Progenitor cell of endocrine pancreas (in vitro differentiated cells): Measurements from ENCODE around the gene MRPL30. TPM values are rescaled to one million over a fixed set of nuclear protein-coding genes. Genes with fewer than 3 reads are reported as not detected.

Experiments
- DNase-seq: peaks from one replicate; pipeline ENCODE4 v3.0.0; 2021; ENCODE audit warnings: low spot score; ENCODE audit not compliant: unreplicated experiment
- H3K27ac Mint-ChIP-seq: 2 replicates; pipeline ENCODE4 v1.8.0; 2021; ENCODE audit warnings: mild to moderate bottlenecking, moderate library complexity, mixed read lengths
- H3K27me3 Mint-ChIP-seq: 2 replicates; pipeline ENCODE4 v1.8.0; 2021; ENCODE audit warnings: mixed read lengths
- H3K36me3 Mint-ChIP-seq: 2 replicates; pipeline ENCODE4 v1.8.0; 2022; ENCODE audit warnings: mixed read lengths; ENCODE audit not compliant: insufficient read depth
- H3K4me1 Mint-ChIP-seq: 2 replicates; pipeline ENCODE4 v1.8.0; 2021; ENCODE audit warnings: low read depth, mixed read lengths
- H3K4me3 Mint-ChIP-seq: 2 replicates; pipeline ENCODE4 v1.8.0; 2021; ENCODE audit warnings: low read depth, mild to moderate bottlenecking, moderate library complexity, mixed read lengths
- H3K9me3 Mint-ChIP-seq: 2 replicates; pipeline ENCODE4 v1.8.0; 2021; ENCODE audit warnings: low read depth, mixed read lengths
- CTCF ChIP-seq: fragments of 200-600 bp; sonication (generic); IDR thresholded peaks from one replicate; pipeline ENCODE4 v1.5.0; 2021; ENCODE audit warnings: antibody characterized with exemption, mild to moderate bottlenecking; ENCODE audit not compliant: unreplicated experiment
- total RNA-seq: library from RNA; stranded (reverse); gene quantifications from 2 replicates; pipeline ENCODE4 v1.2.1, GENCODE V29; 2021

MRPL30 gene
- total RNA-seq, 1 donor from 2014 or later: 37.3 TPM

GRCh38 chr2:99166218-99166617 is 14.8 kb upstream of the MRPL30 start:
- no peak overlapping the region for H3K4me3 Mint-ChIP-seq
- no peak overlapping the region for H3K27ac Mint-ChIP-seq

GRCh38 chr2:99169534-99169933 is 11.4 kb upstream of the MRPL30 start:
- no peak overlapping the region for H3K27ac Mint-ChIP-seq
- no peak overlapping the region for H3K4me3 Mint-ChIP-seq
- H3K27me3 Mint-ChIP-seq: no peaks in the 10 kb centered on the region
- DNase-seq: no peak
- TF ChIP-seq CTCF: no peak
- peaks cover 7% of the 10 kb centered on the region for H3K36me3 Mint-ChIP-seq
- no peaks in the 10 kb centered on the region for H3K4me1 Mint-ChIP-seq
- no peaks in the 10 kb centered on the region for H3K9me3 Mint-ChIP-seq

More at GRCh38 chr2:99166218-99166617, 14.8 kb upstream of the MRPL30 start:
- TF ChIP-seq CTCF: no peak
- Mint-ChIP-seq H3K9me3 (no peaks in the 10 kb centered on the region), H3K36me3 (peaks cover 8% of the 10 kb centered on the region), H3K27me3 (no peaks in the 10 kb centered on the region), H3K4me1 (no peaks in the 10 kb centered on the region)
- DNase-seq: no peak

GRCh38 chr2:99171377-99172140 is 9.4 kb upstream of the MRPL30 start:
- DNase-seq: no peak
- TF ChIP-seq CTCF: no peak
- no peaks in the 10 kb centered on the region for H3K4me1 Mint-ChIP-seq
- H3K27me3 Mint-ChIP-seq: no peaks in the 10 kb centered on the region
- peaks cover 4% of the 10 kb centered on the region for H3K36me3 Mint-ChIP-seq
- H3K27ac Mint-ChIP-seq: no peak overlapping the region
- no peak overlapping the region for H3K4me3 Mint-ChIP-seq
- H3K9me3 Mint-ChIP-seq: no peaks in the 10 kb centered on the region

GRCh38 chr2:99181624-99182000 is 628 bp downstream of the MRPL30 start:
- H3K4me3 Mint-ChIP-seq: peak overlapping the region; percentile 98
- no peaks in the 10 kb centered on the region for H3K9me3 Mint-ChIP-seq
- DNase-seq: no peak
- peak overlapping the region; percentile 97 for H3K27ac Mint-ChIP-seq
- no peaks in the 10 kb centered on the region for H3K36me3 Mint-ChIP-seq
- H3K4me1 Mint-ChIP-seq: peaks cover 19% of the 10 kb centered on the region
- no peaks in the 10 kb centered on the region for H3K27me3 Mint-ChIP-seq
- no peak for TF ChIP-seq CTCF

GRCh38 chr2:99183025-99183424 is 2.0 kb downstream of the MRPL30 start:
- no peak for TF ChIP-seq CTCF
- H3K4me1 Mint-ChIP-seq: peaks cover 19% of the 10 kb centered on the region
- H3K27ac Mint-ChIP-seq: peak overlapping the region; percentile 5
- H3K4me3 Mint-ChIP-seq: peak overlapping the region; percentile 46
- no peaks in the 10 kb centered on the region for H3K27me3 Mint-ChIP-seq
- no peaks in the 10 kb centered on the region for H3K9me3 Mint-ChIP-seq
- no peaks in the 10 kb centered on the region for H3K36me3 Mint-ChIP-seq
- no peak for DNase-seq
